IPS-20b (cell line): Measurements from ENCODE around the gene NCAPH2.
"Not testable (repeated sequence)": the region's sequence is repeated elsewhere in the genome, so short reads cannot be mapped to it uniquely, and the experiment has no call there.

ENCODE experiments used
- H3K27ac ChIP-seq: one replicate; pipeline ENCODE4 v1.5.1; 2013; ENCODE audit warnings: low read length
- H3K27me3 ChIP-seq: 2 replicates; pipeline ENCODE4 v1.6.1; 2013; ENCODE audit warnings: mild to moderate bottlenecking, low read length, inconsistent platforms; ENCODE audit not compliant: insufficient read depth
- H3K36me3 ChIP-seq: 2 replicates; pipeline ENCODE4 v1.6.1; 2013; ENCODE audit warnings: low read depth, mild to moderate bottlenecking, inconsistent platforms, low read length, moderate library complexity; ENCODE audit not compliant: insufficient read depth
- H3K4me1 ChIP-seq: 2 replicates; pipeline ENCODE4 v1.6.1; 2013; ENCODE audit warnings: mild to moderate bottlenecking, control low read depth, inconsistent platforms, low read length, moderate library complexity; ENCODE audit not compliant: insufficient read depth
- H3K4me3 ChIP-seq: 2 replicates; pipeline ENCODE4 v1.5.1; 2013; ENCODE audit warnings: mild to moderate bottlenecking, low read length, inconsistent platforms
- H3K9ac ChIP-seq: 2 replicates; pipeline ENCODE4 v1.6.1; 2013; ENCODE audit warnings: low read depth, mild to moderate bottlenecking, inconsistent platforms, low read length, moderate library complexity
- H3K9me3 ChIP-seq: 2 replicates; pipeline ENCODE4 v1.6.1; 2013; ENCODE audit warnings: mild to moderate bottlenecking, low read depth, low read length, inconsistent platforms; ENCODE audit not compliant: insufficient read depth

The NCAPH2 gene

GRCh38 chr22:50530580-50530876 lies 22.5 kb downstream of the NCAPH2 start:
- no peak overlapping the region for H3K9ac ChIP-seq
- no peaks in the 10 kb centered on the region for H3K9me3 ChIP-seq
- no peaks in the 10 kb centered on the region for H3K36me3 ChIP-seq
- peak overlapping the region; percentile 61; the same call in 1 of the 2 replicates for H3K4me3 ChIP-seq
- peaks cover 3% of the 10 kb centered on the region; the same call in 1 of the 2 replicates for H3K4me1 ChIP-seq
- H3K27ac ChIP-seq, result no peak overlapping the region
- peaks cover 76% of the 10 kb centered on the region for H3K27me3 ChIP-seq

GRCh38 chr22:50530877-50531545 lies 23.0 kb downstream of the NCAPH2 start:
- Histone ChIP-seq H3K27ac (no peak overlapping the region), H3K9me3 (no peaks in the 10 kb centered on the region), H3K27me3 (peaks cover 76% of the 10 kb centered on the region), H3K4me1 (peaks cover 3% of the 10 kb centered on the region; the same call in 1 of the 2 replicates), H3K36me3 (no peaks in the 10 kb centered on the region), H3K4me3 (peak overlapping the region; percentile 61), H3K9ac (no peak overlapping the region)

GRCh38 chr22:50531546-50531961 lies 23.5 kb downstream of the NCAPH2 start:
- H3K9me3 ChIP-seq, result no peaks in the 10 kb centered on the region
- peaks cover 2% of the 10 kb centered on the region; the same call in 1 of the 2 replicates for H3K4me1 ChIP-seq
- no peak overlapping the region for H3K9ac ChIP-seq
- H3K4me3 ChIP-seq, result peak overlapping the region; percentile 61; the same call in 1 of the 2 replicates
- no peak overlapping the region for H3K27ac ChIP-seq
- H3K36me3 ChIP-seq, result no peaks in the 10 kb centered on the region
- H3K27me3 ChIP-seq, result peaks cover 74% of the 10 kb centered on the region

- peak overlapping the region; percentile 61; the same call in 1 of the 2 replicates for H3K4me3 ChIP-seq
- H3K9ac ChIP-seq, result no peak overlapping the region
- peaks cover 68% of the 10 kb centered on the region for H3K27me3 ChIP-seq
- no peaks in the 10 kb centered on the region for H3K9me3 ChIP-seq
- no peak overlapping the region for H3K27ac ChIP-seq
- no peaks in the 10 kb centered on the region; the same call in 1 of the 2 replicates for H3K4me1 ChIP-seq
- H3K36me3 ChIP-seq, result no peaks in the 10 kb centered on the region
Measured at GRCh38 chr22:50531962-50532674, 24.1 kb downstream of the NCAPH2 start.

GRCh38 chr22:50532824-50533796 lies 25.1 kb downstream of the NCAPH2 start:
- Histone ChIP-seq H3K36me3 (no peaks in the 10 kb centered on the region), H3K4me1 (no peaks in the 10 kb centered on the region; the same call in 1 of the 2 replicates), H3K27ac (no peak overlapping the region), H3K9me3 (no peaks in the 10 kb centered on the region), H3K27me3 (peaks cover 66% of the 10 kb centered on the region), H3K4me3 (no peak overlapping the region), H3K9ac (no peak overlapping the region)

- H3K27me3 ChIP-seq, result peaks cover 56% of the 10 kb centered on the region
- H3K4me1 ChIP-seq, H3K9ac ChIP-seq, H3K27ac ChIP-seq, H3K4me3 ChIP-seq, H3K36me3 ChIP-seq, H3K9me3 ChIP-seq: not testable (repeated sequence)
Measured at GRCh38 chr22:50533856-50534711, 26.1 kb downstream of the NCAPH2 start.

GRCh38 chr22:50535113-50535512 lies 27.1 kb downstream of the NCAPH2 start:
- Histone ChIP-seq H3K4me1 (no peaks in the 10 kb centered on the region; the same call in 1 of the 2 replicates), H3K36me3 (no peaks in the 10 kb centered on the region), H3K9me3 (no peaks in the 10 kb centered on the region), H3K27ac (no peak overlapping the region), H3K27me3 (peaks cover 46% of the 10 kb centered on the region), H3K4me3 (no peak overlapping the region), H3K9ac (no peak overlapping the region)

- H3K9ac ChIP-seq, result no peak overlapping the region
- peaks cover 34% of the 10 kb centered on the region for H3K27me3 ChIP-seq
- no peaks in the 10 kb centered on the region for H3K9me3 ChIP-seq
- H3K27ac ChIP-seq, result no peak overlapping the region
- H3K4me3 ChIP-seq, result no peak overlapping the region
- no peaks in the 10 kb centered on the region; the same call in 1 of the 2 replicates for H3K4me1 ChIP-seq
- H3K36me3 ChIP-seq, result no peaks in the 10 kb centered on the region
Measured at GRCh38 chr22:50536226-50536625, 28.2 kb downstream of the NCAPH2 start.

GRCh38 chr22:50537765-50538164 lies 29.7 kb downstream of the NCAPH2 start:
- H3K4me1 ChIP-seq, result no peaks in the 10 kb centered on the region
- no peak overlapping the region for H3K9ac ChIP-seq
- H3K4me3 ChIP-seq, result no peak overlapping the region

GRCh38 chr22:50540381-50540780 lies 32.4 kb downstream of the NCAPH2 start:
- H3K27ac ChIP-seq, result no peak overlapping the region
- no peaks in the 10 kb centered on the region for H3K9me3 ChIP-seq
- no peak overlapping the region for H3K4me3 ChIP-seq
- H3K9ac ChIP-seq, result no peak overlapping the region
- H3K4me1 ChIP-seq, result no peaks in the 10 kb centered on the region; the same call in 1 of the 2 replicates
- H3K27me3 ChIP-seq, result peaks cover 27% of the 10 kb centered on the region
- no peaks in the 10 kb centered on the region for H3K36me3 ChIP-seq

More at GRCh38 chr22:50537765-50538164, 29.7 kb downstream of the NCAPH2 start:
- Histone ChIP-seq H3K9me3 (no peaks in the 10 kb centered on the region), H3K27ac (no peak overlapping the region), H3K36me3 (no peaks in the 10 kb centered on the region), H3K27me3 (peaks cover 19% of the 10 kb centered on the region)

- H3K9ac ChIP-seq, H3K9me3 ChIP-seq, H3K4me3 ChIP-seq, H3K36me3 ChIP-seq, H3K4me1 ChIP-seq, H3K27ac ChIP-seq: not testable (repeated sequence)
- peaks cover 33% of the 10 kb centered on the region for H3K27me3 ChIP-seq
Measured at GRCh38 chr22:50541667-50542026, 33.6 kb downstream of the NCAPH2 start.
